NCI-H226 (cell line): Measurements from ENCODE around the gene DUSP6.

Experiments
- DNase-seq: peaks from one replicate; pipeline ENCODE4 v3.0.0-alpha.2; 2015

Gene DUSP6

GRCh38 chr12:89352492-89353187, at the start of gene DUSP6:
TSS of gene DUSP6 (minus strand) at chr12:89352501. CDS start at chr12:89352039, 462 bp downstream.
- peak; percentile 99 for DNase-seq

- DNase-seq, result no peak
Measured at GRCh38 chr12:89401433-89402058, 49.2 kb upstream of the DUSP6 start.

GRCh38 chr12:89400415-89400814, 48.1 kb upstream of the DUSP6 start:
- DNase-seq, result no peak

- no peak for DNase-seq
Measured at GRCh38 chr12:89395712-89396111, 43.4 kb upstream of the DUSP6 start.

- DNase-seq, result no peak
Measured at GRCh38 chr12:89393551-89394121, 41.3 kb upstream of the DUSP6 start.

GRCh38 chr12:89392391-89392790, 40.1 kb upstream of the DUSP6 start:
- no peak for DNase-seq

GRCh38 chr12:89391726-89392336, 39.5 kb upstream of the DUSP6 start:
- no peak for DNase-seq

- peak; percentile 80 for DNase-seq
Measured at GRCh38 chr12:89390802-89391673, 38.7 kb upstream of the DUSP6 start.

- peak; percentile 80 for DNase-seq
Measured at GRCh38 chr12:89389755-89390661, 37.7 kb upstream of the DUSP6 start.

- DNase-seq, result no peak
Measured at GRCh38 chr12:89386138-89386537, 33.8 kb upstream of the DUSP6 start.

- DNase-seq, result no peak
Measured at GRCh38 chr12:89384807-89385206, 32.5 kb upstream of the DUSP6 start.

GRCh38 chr12:89384050-89384758, 31.9 kb upstream of the DUSP6 start:
- DNase-seq, result peak; percentile 89

GRCh38 chr12:89383235-89384049, 31.1 kb upstream of the DUSP6 start:
- DNase-seq, result no peak

GRCh38 chr12:89382328-89382727, 30.0 kb upstream of the DUSP6 start:
- no peak for DNase-seq

- no peak for DNase-seq
Measured at GRCh38 chr12:89379839-89380467, 27.7 kb upstream of the DUSP6 start.

- no peak for DNase-seq
Measured at GRCh38 chr12:89379148-89379838, 27.0 kb upstream of the DUSP6 start.

GRCh38 chr12:89376844-89377243, 24.5 kb upstream of the DUSP6 start:
- DNase-seq, result no peak

GRCh38 chr12:89376202-89376529, 23.9 kb upstream of the DUSP6 start:
- no peak for DNase-seq
